Neural progenitor cell (in vitro differentiated cells): ENCODE data around the gene FITM1.

Experiments
- CTCF ChIP-seq: fragments of 200-600 bp; sonication (generic); IDR thresholded peaks from 2 replicates; pipeline ENCODE4 v1.5.1; 2017; ENCODE audit warnings: antibody characterized with exemption, mild to moderate bottlenecking
- EZH2 ChIP-seq: fragments of 200-600 bp; sonication (generic); IDR thresholded peaks from 2 replicates; pipeline ENCODE4 v1.6.1; 2017; ENCODE audit warnings: antibody characterized with exemption, mild to moderate bottlenecking, moderate library complexity
- EZH2phosphoT487 ChIP-seq: fragments of 200-600 bp; sonication (generic); IDR thresholded peaks from 2 replicates; pipeline ENCODE4 v1.6.1; 2017; ENCODE audit warnings: antibody characterized with exemption

GRCh38 chr14:24081739-24082211, 48.7 kb upstream of the FITM1 start:
- TF ChIP-seq CTCF (no peak), EZH2 (no peak), EZH2phosphoT487 (no peak)
